Fibroblast of lung (primary cell): ENCODE measurements around the gene EGLN1.

ENCODE experiments used
- CTCF ChIP-seq, 2 donors: IDR thresholded peaks in 1 of 2; conservative IDR thresholded peaks in 1 of 2; 1 replicate in 1 of 2; 2 replicates in 1 of 2; pipeline ENCODE4 v1.5.1; 2011 to 2012; ENCODE audit warnings: low read length in 2 of 2, control low read depth in 1 of 2, inconsistent platforms in 1 of 2, low read depth in 1 of 2, mild to moderate bottlenecking in 1 of 2
- EZH2 ChIP-seq: IDR thresholded peaks from 2 replicates; pipeline ENCODE4 v1.5.1; 2012; ENCODE audit warnings: low read length, control low read depth, mild to moderate bottlenecking; ENCODE audit errors: missing control alignments

GRCh38 chr1:231327617-231328016 is 94.5 kb downstream of the EGLN1 start:
- TF ChIP-seq CTCF (conservative IDR thresholded peaks at IDR 0.05 in 1 of 2, IDR thresholded peaks at IDR 0.05 in 1 of 2; ENCODE audit: low read depth in 1 of 2, low read length in 2 of 2) (no peak), EZH2 (no peak)
